PFSK-1 (cell line): Measurements from ENCODE around the gene PELI2.

Source experiments
- POLR2AphosphoS5 ChIP-seq: IDR thresholded peaks from 2 replicates; pipeline ENCODE4 v1.6.1; 2012; ENCODE audit warnings: low read depth, mild to moderate bottlenecking, control low read depth, low read length, moderate library complexity
- REST ChIP-seq, 2 experiments: IDR thresholded peaks; 2 replicates each; pipeline versions ENCODE4 v1.6.1 to v1.8.0; 2011 to 2012; ENCODE audit warnings: low read depth in 2 of 2, low read length in 2 of 2, control low read depth in 1 of 2, inconsistent platforms in 1 of 2, mild to moderate bottlenecking in 1 of 2, moderate library complexity in 1 of 2; ENCODE audit not compliant: insufficient read depth in 1 of 2
- TAF1 ChIP-seq: IDR thresholded peaks from 2 replicates; pipeline ENCODE4 v1.6.1; 2012; ENCODE audit warnings: low read length, control low read depth, borderline replicate concordance; ENCODE audit not compliant: insufficient read depth

DNA sequence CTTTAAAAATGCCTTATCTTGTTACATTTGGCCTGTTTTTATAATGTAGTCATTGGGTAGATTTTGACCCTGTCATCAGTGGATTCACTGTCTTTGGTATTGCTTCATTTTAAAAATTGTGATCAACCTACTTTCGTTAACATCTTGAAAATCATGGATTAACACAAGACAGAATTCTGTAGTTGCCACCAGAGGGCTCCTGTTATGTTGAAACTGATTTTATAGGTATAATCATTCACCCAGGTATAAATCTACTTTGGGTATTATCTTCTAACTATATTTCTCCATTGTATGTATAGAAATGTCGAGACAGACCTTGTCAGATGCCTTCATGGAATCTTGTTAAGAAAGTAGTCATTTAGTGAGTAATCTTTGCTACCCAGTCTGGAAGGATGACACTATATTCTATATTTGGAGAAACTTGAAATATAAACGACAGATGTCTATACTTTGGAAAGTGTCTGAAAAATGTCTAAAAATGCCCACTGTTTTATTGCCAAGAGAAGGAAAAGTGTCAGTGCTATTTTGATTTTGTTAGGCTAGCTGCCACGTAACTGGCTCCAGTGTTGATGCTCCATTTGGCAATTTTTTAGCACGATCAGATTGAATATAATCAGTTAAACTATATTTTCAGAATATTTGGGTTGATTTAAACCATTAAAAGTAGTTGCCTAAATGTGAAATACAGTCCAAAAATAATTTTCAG, 129.4 kb downstream of the PELI2 start:
- no peak for TF ChIP-seq POLR2AphosphoS5
- TF ChIP-seq REST (IDR thresholded peaks at IDR 0.05; ENCODE audit: insufficient read depth in 1 of 2, low read depth in 2 of 2, low read length in 2 of 2) = no peak
- no peak for TF ChIP-seq TAF1
